GM19238 (cell line): ENCODE results near the gene LSG1.
"Not testable (repeated sequence)": the region's sequence is repeated elsewhere in the genome, so short reads cannot be mapped to it uniquely, and the experiment has no call there.

ENCODE experiments used
- DNase-seq: peaks from one replicate; pipeline ENCODE4 v3.0.0; 2011; ENCODE audit warnings: low spot score; ENCODE audit not compliant: insufficient read length

LSG1 gene

DNA sequence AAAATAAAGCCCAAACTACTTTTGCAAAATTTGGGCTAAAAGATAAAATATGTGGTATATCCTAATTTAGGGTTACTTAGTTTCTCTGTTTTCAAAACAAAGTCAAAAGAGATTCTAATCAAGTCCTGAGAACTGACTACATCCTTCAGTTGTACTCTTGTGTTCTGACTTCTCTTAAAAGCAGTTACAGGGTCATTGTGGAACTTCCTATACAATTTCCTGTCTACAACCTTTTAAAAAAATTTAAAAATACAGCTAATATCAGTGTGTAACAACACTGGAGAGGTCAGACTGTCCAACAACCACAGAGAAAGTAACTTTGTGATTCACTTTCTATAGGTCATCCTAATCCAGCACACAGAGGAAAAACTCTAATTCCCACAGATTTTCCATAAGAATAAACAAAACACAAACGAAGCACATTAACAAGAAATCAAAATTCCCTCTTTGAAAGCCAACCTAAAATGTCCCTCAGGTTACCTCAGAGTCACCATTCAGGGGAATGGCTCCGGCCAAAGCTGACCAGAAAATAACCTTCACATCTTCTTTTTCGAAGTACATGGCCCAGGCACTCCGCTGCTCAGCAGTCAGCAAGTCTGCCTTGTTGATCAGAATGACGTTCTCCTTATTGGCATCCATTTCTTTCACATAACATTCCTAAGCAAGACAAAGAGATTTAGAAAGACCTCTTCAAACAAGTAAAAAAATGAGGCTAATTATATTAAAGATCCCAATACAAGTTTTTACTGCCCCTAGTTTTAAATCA lies 13.3 kb downstream of the LSG1 start:
- no peak for DNase-seq

DNA sequence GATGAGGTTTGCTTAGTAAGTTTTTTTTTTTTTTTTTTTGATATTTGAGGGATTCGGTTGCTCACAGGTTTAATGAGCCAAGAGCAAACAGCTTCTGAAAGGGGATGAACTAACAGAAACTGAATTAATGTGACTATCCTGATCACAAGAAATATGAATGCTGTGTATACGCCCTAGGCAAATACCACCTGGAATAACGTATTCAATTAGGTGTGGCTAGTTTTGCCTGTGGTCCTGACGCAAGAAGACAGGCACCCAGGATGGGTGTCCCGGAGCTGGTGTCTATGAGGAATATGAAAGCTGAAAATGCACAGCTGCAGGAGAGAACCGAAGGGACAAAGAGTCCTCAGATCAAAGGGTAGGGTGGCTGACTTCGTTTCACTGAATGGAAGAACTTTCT lies 14.6 kb downstream of the LSG1 start:
- no peak for DNase-seq

DNA sequence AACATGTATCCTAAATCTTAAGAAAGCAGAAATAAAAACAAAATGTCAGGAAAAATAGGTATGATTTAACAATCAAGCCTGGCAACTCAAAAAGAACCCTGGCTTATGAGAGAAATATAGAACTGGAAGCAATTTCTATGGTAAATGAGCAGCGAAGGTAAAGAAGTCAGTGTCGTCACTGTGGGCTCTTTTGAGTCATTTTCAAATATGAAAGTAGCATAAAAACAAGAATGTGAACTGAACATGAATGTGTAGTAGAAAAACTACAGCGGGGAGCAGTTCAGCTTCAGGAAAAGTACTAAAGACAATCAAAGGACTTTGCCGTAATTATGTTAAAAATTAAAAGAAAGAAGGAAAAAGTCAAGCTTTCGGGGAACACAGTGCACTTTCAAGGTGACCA lies 17.5 kb downstream of the LSG1 start:
- peak; percentile 23 for DNase-seq

DNA sequence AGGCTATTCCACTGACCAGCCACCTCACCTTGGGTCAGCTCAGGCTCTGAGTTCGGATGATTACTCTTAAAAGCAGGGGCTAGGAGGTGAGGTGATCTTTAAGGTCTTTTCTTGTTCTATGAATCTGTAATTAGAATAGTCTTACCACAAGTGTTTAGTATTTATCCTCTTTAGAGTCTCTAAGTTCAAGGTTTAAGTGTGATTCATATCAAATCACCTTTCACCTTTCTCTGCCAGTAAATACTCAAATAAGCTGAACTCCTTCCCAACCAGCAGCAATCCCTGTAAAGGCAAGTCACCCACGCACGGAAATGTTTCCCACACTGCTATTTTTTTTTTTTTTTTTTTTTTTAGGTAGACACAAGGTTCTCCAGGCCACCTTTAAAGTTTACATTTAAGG lies 24.2 kb downstream of the LSG1 start:
- no peak for DNase-seq

GRCh38 chr3:194642769-194643168 lies 29.2 kb downstream of the LSG1 start:
- no peak for DNase-seq

DNA sequence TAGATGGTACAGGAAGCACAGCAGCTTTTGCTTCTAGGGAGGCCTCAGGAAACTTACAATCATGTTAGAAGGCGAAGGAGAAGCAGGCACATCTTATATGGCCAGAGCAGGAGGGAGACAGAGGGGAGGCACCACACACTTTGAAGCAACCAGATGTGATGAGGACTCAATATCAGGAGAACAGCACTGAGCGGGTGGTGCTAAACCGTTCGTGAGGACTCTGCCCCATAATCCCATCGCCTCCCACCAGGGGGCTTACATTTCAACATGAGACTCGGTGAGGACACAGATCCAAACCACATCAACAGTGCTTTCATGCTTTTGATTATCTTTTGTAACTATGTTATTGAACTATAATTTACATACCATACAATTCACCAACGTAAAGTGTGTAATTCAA lies 31.2 kb downstream of the LSG1 start:
- DNase-seq, result no peak

GRCh38 chr3:194638991-194639605 lies 32.9 kb downstream of the LSG1 start:
- no peak for DNase-seq

- DNase-seq, result no peak
Observed at GRCh38 chr3:194637541-194638400, 34.2 kb downstream of the LSG1 start.

- no peak for DNase-seq
Observed at GRCh38 chr3:194637066-194637465, 34.9 kb downstream of the LSG1 start.

DNA sequence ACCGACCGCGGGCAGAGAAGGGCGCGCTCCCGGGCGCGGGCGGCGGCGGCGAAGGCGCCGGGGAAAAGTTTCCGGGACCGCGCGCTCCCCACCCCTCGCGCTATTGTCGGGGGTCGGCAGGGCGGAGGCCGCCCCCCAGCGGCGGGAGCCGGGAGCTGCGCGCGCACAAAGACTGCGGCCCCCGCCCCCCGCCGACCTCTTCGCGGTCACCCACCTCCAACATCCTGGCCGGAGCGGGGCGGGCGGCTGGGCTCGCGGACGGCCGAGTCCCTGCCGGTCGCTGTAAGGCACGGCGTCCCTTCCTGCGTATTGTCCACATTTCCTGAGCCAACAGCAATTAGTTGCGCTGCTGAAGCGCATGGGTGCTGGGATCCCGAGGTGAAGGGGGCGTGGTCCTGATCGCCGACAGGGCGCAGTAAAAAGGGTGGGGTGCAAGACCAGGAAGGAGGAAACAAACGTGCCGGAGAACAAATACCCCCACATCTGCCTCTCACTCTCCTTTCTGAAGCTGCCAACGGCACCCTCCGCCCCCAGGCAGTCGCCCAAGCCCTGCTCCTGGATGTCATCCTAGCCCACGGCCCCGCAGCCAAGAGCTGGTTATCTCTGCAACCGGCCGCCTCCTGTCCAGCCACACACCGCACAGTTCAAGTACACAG lies 38.5 kb downstream of the LSG1 start, which contains the start of gene TMEM44:
Gene TMEM44 (minus strand): TSS at position 71 of the 656 bp plus-strand sequence. CDS start 204 bp downstream, outside the sequence.
- DNase-seq, result peak; percentile 76

DNA sequence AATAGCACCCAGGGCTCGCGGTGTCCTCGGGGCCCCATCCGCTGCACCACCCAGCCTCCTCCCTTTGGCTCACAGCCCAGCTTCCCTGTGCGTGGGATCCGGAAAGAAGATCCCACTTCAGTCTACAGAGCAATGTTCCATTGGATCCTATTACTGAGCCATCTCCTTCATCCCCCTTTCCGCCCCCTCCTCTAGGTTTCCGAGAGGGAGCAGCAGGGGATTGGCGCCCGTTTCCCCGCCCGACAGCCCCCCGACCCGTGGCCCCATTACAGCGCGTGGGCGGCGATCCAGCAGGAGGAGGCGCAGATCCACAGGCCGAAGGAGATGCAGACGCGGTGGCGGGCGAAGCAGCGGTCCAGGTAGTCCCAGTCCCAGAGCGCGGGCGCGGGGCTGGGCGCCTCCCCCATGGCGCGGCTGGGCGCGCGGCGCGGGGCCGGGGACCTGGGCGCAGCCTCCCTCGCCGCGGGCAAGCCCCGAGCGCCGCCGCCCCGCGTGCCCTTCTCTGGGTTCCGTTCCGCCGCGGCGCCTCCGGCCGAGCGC lies 39.1 kb downstream of the LSG1 start:
- DNase-seq, result peak; percentile 55

DNA sequence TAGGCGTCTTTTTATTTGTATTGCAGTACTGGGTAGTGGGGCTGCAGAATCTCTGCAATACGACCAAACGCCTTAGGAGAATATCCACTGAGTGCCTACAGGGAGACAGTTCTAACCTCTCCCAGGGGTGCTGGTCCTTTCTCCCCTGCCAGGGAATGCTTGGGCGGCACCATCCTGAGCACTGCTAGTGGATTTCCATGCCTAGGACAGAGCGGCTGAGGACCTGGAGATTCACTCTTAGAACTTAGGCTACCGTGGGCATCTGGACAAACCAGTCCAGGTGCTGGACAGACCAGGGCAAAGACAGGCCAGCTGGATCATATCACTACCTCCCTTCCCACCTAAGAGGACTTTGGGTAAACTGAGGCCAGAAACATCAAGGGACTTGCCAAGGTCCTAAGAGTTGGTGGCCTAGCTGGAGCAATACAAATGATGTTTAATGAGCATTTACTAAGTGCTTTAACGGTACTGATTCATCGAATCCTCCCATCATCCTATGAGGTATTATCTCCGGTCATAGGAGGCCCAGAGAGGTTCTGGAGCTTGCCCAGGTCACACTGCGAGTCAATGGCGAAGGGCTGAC lies 39.7 kb downstream of the LSG1 start:
- no peak for DNase-seq

- no peak for DNase-seq
Observed at GRCh38 chr3:194631696-194632095, 40.3 kb downstream of the LSG1 start.

DNA sequence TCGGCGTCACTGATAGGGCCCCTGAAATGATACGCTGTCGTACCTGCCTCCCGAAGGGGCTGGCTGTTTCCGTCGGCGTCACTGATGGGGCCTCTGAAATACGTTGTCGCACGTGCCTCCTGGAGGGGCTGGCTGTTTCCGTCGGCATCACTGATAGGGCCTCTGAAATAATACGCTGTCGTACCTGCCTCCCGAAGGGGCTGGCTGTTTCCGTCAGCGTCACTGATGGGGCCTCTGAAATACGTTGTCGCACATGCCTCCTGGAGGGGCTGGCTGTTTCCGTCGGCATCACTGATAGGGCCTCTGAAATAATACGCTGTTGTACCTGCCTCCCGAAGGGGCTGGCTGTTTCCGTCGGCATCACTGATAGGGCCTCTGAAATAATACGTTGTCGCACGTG lies 41.3 kb downstream of the LSG1 start:
- not testable (repeated sequence) for DNase-seq

DNA sequence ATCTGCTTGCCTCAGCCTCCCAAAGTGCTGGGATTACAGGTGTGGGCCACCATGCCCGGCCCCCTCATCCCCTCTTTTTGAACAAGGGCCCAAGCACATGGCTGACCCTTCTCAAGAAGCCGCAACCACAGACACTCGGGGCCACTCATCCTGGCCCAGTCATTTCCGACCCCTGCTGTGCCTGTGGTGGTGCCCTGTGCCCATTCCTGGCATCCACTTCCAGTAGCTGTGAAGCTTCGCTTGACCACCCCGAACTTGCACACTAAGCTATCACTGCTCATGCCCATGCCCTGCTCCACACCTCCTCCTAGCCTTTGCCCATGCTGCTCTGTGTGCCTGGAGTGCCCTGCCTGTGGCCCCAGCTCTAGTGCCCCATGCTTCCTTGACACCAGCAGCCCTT lies 47.0 kb downstream of the LSG1 start:
- DNase-seq, result no peak

GRCh38 chr3:194623449-194624290 lies 48.3 kb downstream of the LSG1 start:
- DNase-seq, result no peak

DNA sequence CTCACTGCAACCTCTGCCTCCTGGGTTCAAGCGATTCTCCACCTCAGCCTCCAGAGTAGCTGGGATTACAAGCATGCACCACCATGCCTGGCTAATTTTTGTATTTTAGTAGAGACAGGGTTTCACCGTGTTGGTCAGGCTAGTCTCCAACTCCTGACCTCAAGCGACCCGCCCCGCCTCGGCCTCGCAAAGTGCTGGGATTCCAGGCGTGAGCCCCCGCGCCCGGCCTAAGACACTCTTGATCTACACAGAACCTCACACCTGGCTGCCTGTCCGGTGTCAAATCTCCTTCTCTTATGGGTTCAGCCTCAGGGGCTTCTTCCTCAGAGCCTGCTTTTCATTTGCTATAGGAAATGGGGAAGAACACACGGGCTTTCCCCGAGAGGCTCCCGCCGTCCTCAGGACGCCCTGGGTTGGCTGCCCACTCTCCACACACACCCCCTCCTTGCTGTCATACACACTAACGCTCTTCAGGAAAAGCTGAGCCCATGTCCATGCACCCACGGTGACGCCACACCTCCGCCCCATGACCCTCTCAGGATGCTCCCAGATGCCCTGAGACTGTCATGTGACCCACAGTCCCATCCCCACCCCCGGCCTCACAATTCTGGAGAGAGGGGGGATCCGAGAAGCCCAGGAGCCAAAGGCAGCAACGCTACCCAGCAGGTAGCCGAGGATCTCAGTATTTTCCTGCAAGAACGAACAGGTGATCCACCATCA lies 49.2 kb downstream of the LSG1 start:
- DNase-seq, result no peak

- no peak for DNase-seq
Observed at GRCh38 chr3:194621947-194622346, 50.0 kb downstream of the LSG1 start.

GRCh38 chr3:194620196-194620595 lies 51.8 kb downstream of the LSG1 start:
- no peak for DNase-seq
